HCT116 (cell line): Measurements from ENCODE around the gene GOLGA8R. TPM values are rescaled to one million over a fixed set of nuclear protein-coding genes. Genes with fewer than 3 reads are reported as not detected.

ENCODE experiments used
- total RNA-seq: library from RNA; stranded (reverse); gene quantifications from one replicate; pipeline ENCODE4 v1.2.1, GENCODE V29; 2021; ENCODE audit not compliant: unreplicated experiment

Gene GOLGA8R
- total RNA-seq, 1 experiment from 2014 or later, result 0.57 TPM

Other genes with a start within 250 kb of the GOLGA8R start
- gene CHRFAM7A, start 20.7 kb downstream of the GOLGA8R start, total RNA-seq, result 7.4 TPM
- gene GOLGA8Q, start 137.8 kb upstream of the GOLGA8R start, total RNA-seq, result not detected
- 0.79 TPM for gene GOLGA8H, start 189.8 kb upstream of the GOLGA8R start, total RNA-seq